DOHH2 (cell line): ENCODE measurements around the gene DYNLL2.

Experiments
- EZH2phosphoT487 ChIP-seq: fragments of 200-600 bp; sonication (generic); IDR thresholded peaks from 2 replicates; pipeline ENCODE4 v1.6.1; 2017; ENCODE audit warnings: borderline replicate concordance, mild to moderate bottlenecking, antibody characterized with exemption, low read length, moderate library complexity, mixed read lengths
- TF ChIP-seq, protein P1 (sequence below): fragments of 200-600 bp; sonication (generic); IDR thresholded peaks from one replicate; pipeline ENCODE4 v1.5.1; 2014; ENCODE audit warnings: antibody characterized with exemption, mild to moderate bottlenecking, low read depth, low read length; ENCODE audit not compliant: poor library complexity, severe bottlenecking

DNA sequence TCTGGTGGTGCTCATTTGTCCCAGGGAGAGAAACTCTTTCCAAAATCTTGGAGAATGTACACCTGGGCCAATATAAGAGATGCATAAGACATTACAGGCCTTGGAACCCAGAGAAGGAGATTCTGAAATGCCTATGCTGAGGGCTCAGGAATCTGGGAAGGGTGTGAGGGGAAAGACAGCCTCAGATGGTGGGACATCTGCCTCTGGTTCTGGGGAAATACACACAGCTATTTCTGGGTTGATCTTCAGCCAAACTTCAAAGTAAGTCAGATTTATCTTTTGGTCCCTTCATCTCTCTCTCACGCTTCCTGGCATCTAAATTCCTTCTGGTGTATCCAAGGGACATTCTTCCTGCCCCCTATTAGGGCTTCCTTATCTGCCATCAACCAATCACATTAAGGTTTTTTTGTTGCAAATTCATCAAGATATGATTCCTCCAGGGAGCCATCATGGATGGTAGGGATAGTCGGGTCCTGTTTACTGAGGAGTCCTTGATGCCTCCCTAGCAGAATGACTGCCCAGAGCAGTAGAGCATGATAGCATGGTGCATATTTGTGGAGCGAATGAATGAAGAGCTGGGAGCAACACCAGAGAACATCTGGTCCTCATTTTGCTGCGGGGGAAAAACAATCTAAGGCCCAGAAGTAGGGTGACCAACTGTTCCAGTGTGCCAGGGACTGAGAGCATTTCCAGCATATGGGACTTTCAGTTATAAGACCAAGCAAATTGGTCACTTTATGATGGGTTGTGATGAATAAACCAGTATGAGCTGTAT, 35.7 kb upstream of the DYNLL2 start:
- no peak for TF ChIP-seq EZH2phosphoT487
- TF ChIP-seq, protein P1, sequence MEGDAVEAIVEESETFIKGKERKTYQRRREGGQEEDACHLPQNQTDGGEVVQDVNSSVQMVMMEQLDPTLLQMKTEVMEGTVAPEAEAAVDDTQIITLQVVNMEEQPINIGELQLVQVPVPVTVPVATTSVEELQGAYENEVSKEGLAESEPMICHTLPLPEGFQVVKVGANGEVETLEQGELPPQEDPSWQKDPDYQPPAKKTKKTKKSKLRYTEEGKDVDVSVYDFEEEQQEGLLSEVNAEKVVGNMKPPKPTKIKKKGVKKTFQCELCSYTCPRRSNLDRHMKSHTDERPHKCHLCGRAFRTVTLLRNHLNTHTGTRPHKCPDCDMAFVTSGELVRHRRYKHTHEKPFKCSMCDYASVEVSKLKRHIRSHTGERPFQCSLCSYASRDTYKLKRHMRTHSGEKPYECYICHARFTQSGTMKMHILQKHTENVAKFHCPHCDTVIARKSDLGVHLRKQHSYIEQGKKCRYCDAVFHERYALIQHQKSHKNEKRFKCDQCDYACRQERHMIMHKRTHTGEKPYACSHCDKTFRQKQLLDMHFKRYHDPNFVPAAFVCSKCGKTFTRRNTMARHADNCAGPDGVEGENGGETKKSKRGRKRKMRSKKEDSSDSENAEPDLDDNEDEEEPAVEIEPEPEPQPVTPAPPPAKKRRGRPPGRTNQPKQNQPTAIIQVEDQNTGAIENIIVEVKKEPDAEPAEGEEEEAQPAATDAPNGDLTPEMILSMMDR = no peak
